Measurements from ENCODE around the gene ADSS1. TPM values are rescaled to one million over a fixed set of nuclear protein-coding genes. Genes with fewer than 3 reads are reported as not detected.

The ADSS1 gene
- total RNA-seq, 1 experiment from 2014 or later = 0.34 TPM

GRCh38 chr14:104768437-104769323 lies 44.7 kb downstream of the ADSS1 start:
- H3K36me3 ChIP-seq = peaks cover 48% of the 10 kb centered on the region
- H3K4me3 ChIP-seq = no peak overlapping the region
- peak; percentile 60 to 84 for DNase-seq (ENCODE audit: low read depth in 1 of 2, low spot score in 2 of 2)
- H3K4me1 ChIP-seq (replicated peaks) = peaks cover 7% of the 10 kb centered on the region
- no peaks in the 10 kb centered on the region for H3K27me3 ChIP-seq (replicated peaks)
- no peak overlapping the region for H3K27ac ChIP-seq
- peaks cover 4% of the 10 kb centered on the region for H3K9me3 ChIP-seq (replicated peaks)

DNA sequence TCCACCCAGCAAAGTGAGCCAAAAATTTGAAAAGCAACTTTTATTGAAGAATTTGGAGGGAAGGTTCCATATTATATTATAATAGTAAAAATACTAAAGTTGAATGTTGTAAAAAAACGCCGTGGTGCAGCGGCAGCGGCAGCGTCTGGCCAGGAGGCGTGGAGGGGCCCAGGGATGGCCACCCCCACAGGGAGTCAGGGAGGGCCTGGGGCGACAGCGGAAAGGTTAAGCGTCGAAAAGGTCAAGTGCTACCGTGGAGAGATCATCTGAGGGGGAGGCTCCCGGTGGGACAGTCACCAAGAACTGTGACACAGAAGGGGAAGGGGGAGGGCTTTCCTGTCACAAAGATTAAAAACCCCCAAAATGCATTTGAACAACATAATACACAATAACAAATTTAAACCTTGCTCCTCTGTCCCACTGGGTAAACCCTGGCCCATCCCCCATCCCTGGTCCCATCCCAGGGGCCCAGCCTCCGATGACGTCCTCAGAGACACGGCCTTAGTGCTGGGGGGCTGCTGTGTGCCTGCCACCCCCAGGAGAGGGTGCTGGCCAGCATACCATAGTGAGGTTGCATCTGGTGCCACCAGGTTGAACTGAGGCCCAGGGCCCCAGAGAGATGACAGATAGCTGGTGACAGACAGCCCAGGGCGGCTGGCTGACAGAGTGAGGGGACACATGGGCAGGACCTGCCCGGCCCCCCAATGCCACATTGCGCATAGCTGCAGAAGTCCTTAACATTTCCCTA lies 45.5 kb downstream of the ADSS1 start:
- Histone ChIP-seq H3K4me1 (replicated peaks) (peaks cover 7% of the 10 kb centered on the region), H3K36me3 (peaks cover 53% of the 10 kb centered on the region), H3K27me3 (replicated peaks) (no peaks in the 10 kb centered on the region), H3K27ac (no peak overlapping the region), H3K4me3 (no peak overlapping the region), H3K9me3 (replicated peaks) (peaks cover 4% of the 10 kb centered on the region)
- DNase-seq (ENCODE audit: low read depth in 1 of 2, low spot score in 2 of 2) = no peak

DNA sequence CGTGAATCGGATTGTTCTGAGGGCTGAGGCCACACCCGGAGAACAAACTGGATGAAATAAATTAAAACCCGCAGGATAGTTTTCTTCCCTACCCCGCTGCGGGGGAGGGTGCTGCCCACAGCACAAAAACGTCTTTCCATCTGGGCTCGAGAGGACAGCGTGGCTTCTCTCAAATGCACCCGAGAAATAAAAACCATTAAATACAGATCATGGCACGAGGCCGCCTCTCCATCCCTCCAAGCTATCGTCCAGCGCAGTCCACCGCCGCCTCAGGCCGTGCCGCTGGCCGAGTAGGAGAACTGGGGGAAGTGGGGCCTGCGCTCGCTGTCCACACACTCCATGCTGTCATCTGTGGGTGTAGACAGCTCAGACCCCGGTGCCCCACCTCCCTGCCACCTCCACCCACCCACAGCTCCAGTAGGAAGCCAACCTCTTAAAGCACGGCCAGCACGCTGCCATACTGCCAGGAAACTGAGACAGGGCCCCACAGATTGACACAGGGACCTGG lies 46.1 kb downstream of the ADSS1 start:
- Histone ChIP-seq H3K9me3 (replicated peaks) (peaks cover 4% of the 10 kb centered on the region), H3K4me1 (replicated peaks) (peaks cover 7% of the 10 kb centered on the region), H3K4me3 (no peak overlapping the region), H3K36me3 (peaks cover 57% of the 10 kb centered on the region), H3K27me3 (replicated peaks) (no peaks in the 10 kb centered on the region), H3K27ac (no peak overlapping the region)
- DNase-seq (ENCODE audit: low read depth in 1 of 2, low spot score in 2 of 2) = no peak

DNA sequence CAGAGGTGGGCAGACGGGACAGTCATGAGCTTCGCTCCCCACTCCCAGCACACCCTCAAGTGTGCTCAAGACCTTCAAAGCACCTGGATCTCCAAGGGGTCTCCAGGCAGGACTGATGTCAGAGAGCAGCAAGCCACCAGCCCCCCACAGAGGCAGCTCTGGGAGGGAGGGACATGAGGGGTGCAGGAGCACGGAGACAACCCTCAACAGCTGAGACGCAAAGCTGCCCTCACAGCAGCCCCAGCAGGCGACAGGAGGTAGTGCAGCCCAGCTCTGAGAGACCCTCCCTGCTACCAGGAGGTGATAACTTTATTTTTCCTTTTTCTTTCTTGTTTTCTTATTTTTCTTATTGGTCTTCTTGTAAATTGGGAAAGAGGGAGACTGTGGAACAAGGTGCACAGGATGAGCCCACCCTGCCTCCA lies 46.8 kb downstream of the ADSS1 start:
- DNase-seq (ENCODE audit: low read depth in 1 of 2, low spot score in 2 of 2) = no peak
- Histone ChIP-seq H3K9me3 (replicated peaks) (peaks cover 4% of the 10 kb centered on the region), H3K27ac (no peak overlapping the region), H3K36me3 (peaks cover 64% of the 10 kb centered on the region), H3K27me3 (replicated peaks) (no peaks in the 10 kb centered on the region), H3K4me1 (replicated peaks) (peaks cover 7% of the 10 kb centered on the region), H3K4me3 (no peak overlapping the region)

GRCh38 chr14:104771374-104771773 lies 47.3 kb downstream of the ADSS1 start:
- H3K4me1 ChIP-seq (replicated peaks) = peaks cover 7% of the 10 kb centered on the region
- no peak overlapping the region for H3K4me3 ChIP-seq
- H3K36me3 ChIP-seq = peaks cover 67% of the 10 kb centered on the region
- DNase-seq (ENCODE audit: low read depth in 1 of 2, low spot score in 2 of 2) = no peak
- no peaks in the 10 kb centered on the region for H3K27me3 ChIP-seq (replicated peaks)
- no peak overlapping the region for H3K27ac ChIP-seq
- H3K9me3 ChIP-seq (replicated peaks) = peaks cover 4% of the 10 kb centered on the region

- H3K4me3 ChIP-seq = no peak overlapping the region
- peaks cover 7% of the 10 kb centered on the region for H3K4me1 ChIP-seq (replicated peaks)
- H3K9me3 ChIP-seq (replicated peaks) = peaks cover 4% of the 10 kb centered on the region
- no peak for DNase-seq (ENCODE audit: low read depth in 1 of 2, low spot score in 2 of 2)
- no peaks in the 10 kb centered on the region for H3K27me3 ChIP-seq (replicated peaks)
- H3K27ac ChIP-seq = no peak overlapping the region
- H3K36me3 ChIP-seq = peaks cover 75% of the 10 kb centered on the region
Measured at GRCh38 chr14:104771918-104772706, 48.1 kb downstream of the ADSS1 start.

DNA sequence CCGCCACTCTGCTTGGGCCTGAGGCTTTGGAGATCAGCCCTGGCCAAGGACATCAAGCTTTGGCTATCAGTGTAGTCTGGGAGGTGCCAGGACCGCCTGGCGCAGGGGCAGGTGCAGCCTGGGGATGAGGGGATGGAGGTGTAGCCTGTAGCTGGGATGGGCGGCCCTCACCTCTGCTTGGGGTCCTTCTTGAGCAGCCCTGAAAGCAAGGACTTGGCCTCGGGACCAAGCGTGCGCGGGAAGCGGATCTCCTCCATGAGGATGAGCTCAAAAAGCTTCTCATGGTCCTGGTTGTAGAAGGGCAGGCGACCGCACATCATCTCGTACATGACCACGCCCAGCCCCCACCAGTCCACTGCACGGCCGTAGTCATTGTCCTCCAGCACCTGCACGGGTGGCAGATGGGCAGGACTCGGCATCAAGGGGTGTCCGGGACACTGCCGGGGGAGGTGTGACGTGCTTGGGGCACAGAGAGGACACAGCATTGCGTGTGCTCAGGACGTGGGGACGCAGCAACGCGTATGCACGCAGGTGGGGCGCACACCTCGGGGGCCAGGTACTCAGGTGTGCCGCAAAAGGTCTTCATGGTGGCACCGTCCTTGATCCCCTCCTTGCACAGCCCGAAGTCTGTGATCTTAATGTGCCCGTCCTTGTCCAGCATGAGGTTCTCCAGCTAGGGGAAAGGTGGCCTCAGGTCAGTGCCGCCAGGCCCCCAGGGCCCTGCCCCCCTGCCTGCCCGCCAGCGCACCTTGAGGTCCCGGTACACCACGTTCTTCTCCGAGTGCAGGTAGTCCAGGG lies 48.9 kb downstream of the ADSS1 start:
- Histone ChIP-seq H3K4me1 (replicated peaks) (peaks cover 7% of the 10 kb centered on the region), H3K27me3 (replicated peaks) (no peaks in the 10 kb centered on the region), H3K4me3 (no peak overlapping the region), H3K9me3 (replicated peaks) (peaks cover 4% of the 10 kb centered on the region), H3K27ac (no peak overlapping the region), H3K36me3 (peaks cover 78% of the 10 kb centered on the region)
- DNase-seq (ENCODE audit: low read depth in 1 of 2, low spot score in 2 of 2) = no peak

GRCh38 chr14:104773505-104774452 lies 49.8 kb downstream of the ADSS1 start:
- Histone ChIP-seq H3K27ac (no peak overlapping the region), H3K27me3 (replicated peaks) (no peaks in the 10 kb centered on the region), H3K4me1 (replicated peaks) (peaks cover 2% of the 10 kb centered on the region), H3K4me3 (no peak overlapping the region), H3K9me3 (replicated peaks) (peaks cover 4% of the 10 kb centered on the region), H3K36me3 (peaks cover 72% of the 10 kb centered on the region)
- no peak for DNase-seq (ENCODE audit: low read depth in 1 of 2, low spot score in 2 of 2)

- no peak overlapping the region for H3K4me3 ChIP-seq
Measured at GRCh38 chr14:104774453-104775072, 50.5 kb downstream of the ADSS1 start.

GRCh38 chr14:104775073-104775489 lies 51.1 kb downstream of the ADSS1 start:
- Histone ChIP-seq H3K4me1 (replicated peaks) (no peaks in the 10 kb centered on the region), H3K27me3 (replicated peaks) (no peaks in the 10 kb centered on the region), H3K36me3 (peaks cover 73% of the 10 kb centered on the region), H3K9me3 (replicated peaks) (peaks cover 4% of the 10 kb centered on the region), H3K27ac (no peak overlapping the region), H3K4me3 (no peak overlapping the region)
- DNase-seq (ENCODE audit: low read depth in 1 of 2, low spot score in 2 of 2) = no peak

More at GRCh38 chr14:104774453-104775072, 50.5 kb downstream of the ADSS1 start:
- Histone ChIP-seq H3K27me3 (replicated peaks) (no peaks in the 10 kb centered on the region), H3K36me3 (peaks cover 72% of the 10 kb centered on the region), H3K4me1 (replicated peaks) (no peaks in the 10 kb centered on the region), H3K9me3 (replicated peaks) (peaks cover 4% of the 10 kb centered on the region), H3K27ac (no peak overlapping the region)
- DNase-seq (ENCODE audit: low read depth in 1 of 2, low spot score in 2 of 2) = no peak

DNA sequence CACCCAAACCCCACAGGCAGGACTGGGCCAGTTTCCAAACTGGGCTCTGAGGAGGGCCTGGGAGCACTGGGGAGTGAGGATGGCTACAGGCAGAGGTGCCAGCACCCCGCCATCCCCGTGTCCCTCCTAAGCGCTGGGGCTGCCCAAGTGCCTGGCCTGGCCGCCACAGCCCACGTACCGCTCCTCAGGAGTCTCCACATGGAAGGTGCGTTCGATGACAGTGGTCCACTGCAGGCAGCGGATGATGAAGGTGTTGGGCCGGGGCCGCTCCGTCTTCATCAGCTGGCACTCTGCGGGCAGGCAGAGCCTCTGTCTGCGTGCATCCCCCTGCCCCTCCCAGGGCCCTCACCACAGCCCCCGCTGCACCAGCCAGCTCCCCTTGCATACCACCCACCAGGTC lies 52.5 kb downstream of the ADSS1 start:
- H3K4me3 ChIP-seq = no peak overlapping the region
- H3K27me3 ChIP-seq (replicated peaks) = no peaks in the 10 kb centered on the region
- no peak overlapping the region for H3K27ac ChIP-seq
- H3K36me3 ChIP-seq = peaks cover 73% of the 10 kb centered on the region
- no peak for DNase-seq (ENCODE audit: low read depth in 1 of 2, low spot score in 2 of 2)
- no peaks in the 10 kb centered on the region; the same call in 1 of the 2 replicates for H3K9me3 ChIP-seq (replicated peaks)
- H3K4me1 ChIP-seq (replicated peaks) = no peaks in the 10 kb centered on the region
